GM12874 (cell line): ENCODE measurements around the gene PPP1R13L.
A peak's percentile ranks its signal among the peaks of the same experiment; 100 is the strongest.

ENCODE experiments used
- CTCF ChIP-seq: IDR thresholded peaks from 2 replicates; pipeline ENCODE4 v1.5.1; 2011; ENCODE audit warnings: low read depth, mild to moderate bottlenecking, control low read depth, low read length, moderate library complexity; ENCODE audit not compliant: insufficient read depth

The PPP1R13L gene

GRCh38 chr19:45446295-45446694 lies 41.4 kb upstream of the PPP1R13L start:
- TF ChIP-seq CTCF: peak; percentile 54

- no peak for TF ChIP-seq CTCF
Measured at GRCh38 chr19:45445139-45445538, 40.3 kb upstream of the PPP1R13L start.

- 0 out of 2 replicates have a peak, but pooled peaks have one; percentile 23 for TF ChIP-seq CTCF
Measured at GRCh38 chr19:45444318-45445041, 39.6 kb upstream of the PPP1R13L start.

GRCh38 chr19:45443462-45444317 lies 38.8 kb upstream of the PPP1R13L start:
- TF ChIP-seq CTCF: no peak

GRCh38 chr19:45442778-45443461 lies 38.1 kb upstream of the PPP1R13L start:
- no peak for TF ChIP-seq CTCF

- no peak for TF ChIP-seq CTCF
Measured at GRCh38 chr19:45442408-45442777, 37.5 kb upstream of the PPP1R13L start.
